ENCODE data around the gene GK. TPM values are rescaled to one million over a fixed set of nuclear protein-coding genes. Genes with fewer than 3 reads are reported as not detected.
"Not testable (repeated sequence)": the region's sequence is repeated elsewhere in the genome, so short reads cannot be mapped to it uniquely, and the experiment has no call there.

The GK gene
- total and polyA plus RNA-seq, 2 donors (not counting 1 experiment from before 2014, with no cell fraction given): 4.8 to 10.2 TPM

DNA sequence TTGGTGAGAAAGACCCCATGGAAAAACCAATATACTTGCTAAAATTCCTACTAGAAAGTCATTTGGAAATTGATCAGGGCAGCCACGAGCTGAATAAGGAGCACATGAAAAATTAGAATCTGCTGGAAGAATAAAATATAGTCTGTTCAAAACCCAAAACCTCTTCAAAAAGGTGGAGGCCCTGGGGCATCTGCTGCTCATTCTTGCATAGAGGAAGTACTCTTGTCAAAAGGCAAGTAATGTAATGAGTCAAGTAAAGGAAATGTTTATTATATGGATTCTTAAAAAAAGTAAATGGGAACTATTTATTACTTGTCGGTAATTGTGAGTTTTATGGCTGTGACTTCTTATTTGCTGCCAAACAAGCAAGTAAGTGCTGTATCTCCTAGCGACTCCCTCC lies 109.5 kb downstream of the GK start:
- ATAC-seq (ENCODE audit: low read depth) (no peak), DNase-seq (no peak)
- Histone ChIP-seq H3K27ac (ENCODE audit: low read length in 2 of 2) (no peak overlapping the region), H3K4me1 (ENCODE audit: control insufficient read depth in 2 of 2, insufficient read depth in 2 of 2, low read length in 2 of 2) (no peaks in the 10 kb centered on the region), H3K4me3 (ENCODE audit: control extremely low read depth in 1 of 5, extremely low read depth in 1 of 5, insufficient read depth in 1 of 5, low read depth in 2 of 5, low read length in 4 of 5) (no peak overlapping the region), H3K79me2 (ENCODE audit: control insufficient read depth, insufficient read depth, low read length) (no peaks in the 10 kb centered on the region), H3K9ac (ENCODE audit: low read length) (no peak overlapping the region), H3K4me2 (replicated peaks; ENCODE audit: low read depth, low read length, poor library complexity, severe bottlenecking) (no peak overlapping the region), H3K36me3 (replicated peaks in 1 of 2; ENCODE audit: control extremely low read depth in 1 of 2, control insufficient read depth in 1 of 2, extremely low read depth in 1 of 2, insufficient read depth in 2 of 2, low read length in 1 of 2) (no peaks in the 10 kb centered on the region), H3K9me3 (ENCODE audit: control extremely low read depth in 1 of 3, control insufficient read depth in 2 of 3, insufficient read depth in 1 of 3, low read length in 2 of 3) (no peaks in the 10 kb centered on the region), H3K27me3 (replicated peaks in 1 of 4; ENCODE audit: control extremely low read depth in 1 of 4, control insufficient read depth in 3 of 4, insufficient read depth in 4 of 4, low read length in 3 of 4) (no peaks in the 10 kb centered on the region), H4K20me1 (ENCODE audit: control insufficient read depth, insufficient read depth, low read length, poor library complexity, severe bottlenecking) (no peaks in the 10 kb centered on the region), H2AFZ (ENCODE audit: insufficient read depth, low read depth, low read length, poor library complexity, severe bottlenecking) (no peak overlapping the region)
- H3K4me3 Mint-ChIP-seq: no peak overlapping the region
- peaks cover 5% of the 10 kb centered on the region for H3K4me1 Mint-ChIP-seq
- H3K27me3 Mint-ChIP-seq: no peaks in the 10 kb centered on the region
- ChIA-PET POLR2A (no interaction called here), CTCF (no interaction called here)
- H3K27ac Mint-ChIP-seq: no peak overlapping the region
- intact Hi-C loops (cut with micrococcal nuclease): no loop called here
- WGBS (ENCODE audit: insufficient coverage): no CpG with 5 or more reads among the region's 3 CpGs
- TF ChIP-seq, protein P1, sequence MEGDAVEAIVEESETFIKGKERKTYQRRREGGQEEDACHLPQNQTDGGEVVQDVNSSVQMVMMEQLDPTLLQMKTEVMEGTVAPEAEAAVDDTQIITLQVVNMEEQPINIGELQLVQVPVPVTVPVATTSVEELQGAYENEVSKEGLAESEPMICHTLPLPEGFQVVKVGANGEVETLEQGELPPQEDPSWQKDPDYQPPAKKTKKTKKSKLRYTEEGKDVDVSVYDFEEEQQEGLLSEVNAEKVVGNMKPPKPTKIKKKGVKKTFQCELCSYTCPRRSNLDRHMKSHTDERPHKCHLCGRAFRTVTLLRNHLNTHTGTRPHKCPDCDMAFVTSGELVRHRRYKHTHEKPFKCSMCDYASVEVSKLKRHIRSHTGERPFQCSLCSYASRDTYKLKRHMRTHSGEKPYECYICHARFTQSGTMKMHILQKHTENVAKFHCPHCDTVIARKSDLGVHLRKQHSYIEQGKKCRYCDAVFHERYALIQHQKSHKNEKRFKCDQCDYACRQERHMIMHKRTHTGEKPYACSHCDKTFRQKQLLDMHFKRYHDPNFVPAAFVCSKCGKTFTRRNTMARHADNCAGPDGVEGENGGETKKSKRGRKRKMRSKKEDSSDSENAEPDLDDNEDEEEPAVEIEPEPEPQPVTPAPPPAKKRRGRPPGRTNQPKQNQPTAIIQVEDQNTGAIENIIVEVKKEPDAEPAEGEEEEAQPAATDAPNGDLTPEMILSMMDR (IDR thresholded peaks at IDR 0.05): no peak
- no peak for TF ChIP-seq EZH2 (IDR thresholded peaks at IDR 0.05; ENCODE audit: borderline replicate concordance, insufficient read depth, low read depth, low read length, poor library complexity, severe bottlenecking)
- no peaks in the 10 kb centered on the region for H3K9me3 Mint-ChIP-seq (ENCODE audit: insufficient read depth)

DNA sequence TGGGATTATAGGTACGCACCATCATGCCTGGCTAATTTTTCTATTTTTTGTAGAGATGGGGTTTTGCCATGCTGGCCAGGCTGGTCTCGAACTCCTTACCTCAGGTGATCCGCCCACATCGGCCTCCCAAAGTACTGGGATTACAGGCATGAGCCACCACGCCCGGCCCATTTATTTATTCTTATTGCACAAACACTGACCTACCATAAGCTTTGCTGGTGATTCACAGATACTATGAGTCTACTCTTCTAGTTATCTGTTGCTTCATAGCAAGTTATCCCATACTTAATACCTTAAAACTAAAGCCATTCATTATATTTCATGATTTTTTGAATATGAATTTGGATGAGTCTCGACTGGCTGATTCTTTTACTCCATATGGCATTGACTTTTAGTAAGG lies 120.5 kb downstream of the GK start:
- H3K79me2 ChIP-seq (ENCODE audit: control insufficient read depth, insufficient read depth, low read length); H3K9ac ChIP-seq (ENCODE audit: low read length); H3K4me2 ChIP-seq (replicated peaks; ENCODE audit: low read depth, low read length, poor library complexity, severe bottlenecking); DNase-seq; H3K9me3 ChIP-seq (ENCODE audit: control extremely low read depth in 1 of 3, control insufficient read depth in 2 of 3, insufficient read depth in 1 of 3, low read length in 2 of 3); H3K27ac Mint-ChIP-seq; H3K36me3 ChIP-seq (replicated peaks in 1 of 2; ENCODE audit: control extremely low read depth in 1 of 2, control insufficient read depth in 1 of 2, extremely low read depth in 1 of 2, insufficient read depth in 2 of 2, low read length in 1 of 2); H3K9me3 Mint-ChIP-seq (ENCODE audit: insufficient read depth); H2AFZ ChIP-seq (ENCODE audit: insufficient read depth, low read depth, low read length, poor library complexity, severe bottlenecking); H4K20me1 ChIP-seq (ENCODE audit: control insufficient read depth, insufficient read depth, low read length, poor library complexity, severe bottlenecking); H3K4me1 ChIP-seq (ENCODE audit: control insufficient read depth in 2 of 2, insufficient read depth in 2 of 2, low read length in 2 of 2); CTCF ChIA-PET; H3K27me3 Mint-ChIP-seq; intact Hi-C loops (cut with micrococcal nuclease); ATAC-seq (ENCODE audit: low read depth); H3K27me3 ChIP-seq (replicated peaks in 1 of 4; ENCODE audit: control extremely low read depth in 1 of 4, control insufficient read depth in 3 of 4, insufficient read depth in 4 of 4, low read length in 3 of 4); POLR2A ChIA-PET; H3K4me1 Mint-ChIP-seq; H3K4me3 ChIP-seq (ENCODE audit: control extremely low read depth in 1 of 5, extremely low read depth in 1 of 5, insufficient read depth in 1 of 5, low read depth in 2 of 5, low read length in 4 of 5); H3K27ac ChIP-seq (ENCODE audit: low read length in 2 of 2); H3K4me3 Mint-ChIP-seq: not testable (repeated sequence)
- 100% methylated on average over 1 of the region's 7 CpGs for WGBS (ENCODE audit: insufficient coverage)

Data from B cell (primary cell).